Heart right ventricle (tissue), 16 donors: ENCODE data around the gene TSHB. TPM values are rescaled to one million over a fixed set of nuclear protein-coding genes. Genes with fewer than 3 reads are reported as not detected.

Experiments used
- ATAC-seq, 8 donors: fragments of 200-7000 bp; cut with Tn5 transposase; one replicate each; pipeline ENCODE4 v1.9.1; 2020; ENCODE audit warnings: mild to moderate bottlenecking in 8 of 8, moderate library complexity in 8 of 8, moderate number of reproducible peaks in 1 of 8
- DNase-seq, 2 donors: peaks; one replicate each; pipeline ENCODE4 v3.0.0-alpha.2; 2020
- H3K27ac ChIP-seq, 10 donors: fragments of 200-600 bp; sonication (generic) in 2 of 10; one replicate each; pipeline versions ENCODE4 v1.5.0 to v1.8.0; 2020 to 2022; ENCODE audit warnings: mild to moderate bottlenecking in 3 of 10
- H3K27me3 ChIP-seq, 7 donors: fragments of 200-600 bp; one replicate each; pipeline ENCODE4 v1.8.0; 2021 to 2022; ENCODE audit warnings: mild to moderate bottlenecking in 2 of 7
- H3K36me3 ChIP-seq, 9 donors: fragments of 200-600 bp; sonication (generic) in 1 of 9; one replicate each; pipeline versions ENCODE4 v1.5.0 to v1.8.0; 2020 to 2022; ENCODE audit warnings: mild to moderate bottlenecking in 2 of 9
- H3K4me1 ChIP-seq, 9 donors: fragments of 200-600 bp; sonication (generic) in 1 of 9; one replicate each; pipeline versions ENCODE4 v1.5.0 to v1.8.0; 2020 to 2022; ENCODE audit warnings: mild to moderate bottlenecking in 4 of 9
- H3K4me3 ChIP-seq, 10 donors: fragments of 200-600 bp; sonication (generic) in 2 of 10; one replicate each; pipeline versions ENCODE4 v1.5.0 to v1.8.0; 2020 to 2022; ENCODE audit warnings: mild to moderate bottlenecking in 7 of 10, moderate library complexity in 2 of 10
- H3K9me3 ChIP-seq, 11 donors: fragments of 200-600 bp in 10 of 11; sonication (generic) in 2 of 11; one replicate each; pipeline versions ENCODE4 v1.5.0 to v1.8.0; 2013 to 2022; ENCODE audit warnings: mild to moderate bottlenecking in 2 of 11, control low read depth in 1 of 11, moderate library complexity in 1 of 11
- CTCF ChIP-seq, 9 donors: fragments of 200-600 bp; sonication (generic) in 2 of 9; IDR thresholded peaks; one replicate each; pipeline versions ENCODE4 v1.5.0 to v1.8.0; 2021 to 2022; ENCODE audit warnings: antibody characterized with exemption in 9 of 9, mild to moderate bottlenecking in 5 of 9, moderate library complexity in 1 of 9
- WGBS, 2 donors: extraction: QIAGEN DNeasy Blood & Tissue Kit; methylation state at CpG; one replicate each; pipeline ENCODE4 v1.1.7; 2013; ENCODE audit warnings: inconsistent platforms in 1 of 2; 5-methylcytosine and 5-hydroxymethylcytosine counted together
- intact Hi-C, 10 donors: fragments of 100-400 bp; cut with DNase I; formaldehyde crosslinking; loops; one replicate each; pipeline versions ENCODE4 v1.11.1 to v1.14.2; 2022
- polyA plus RNA-seq, 2 donors: library from polyadenylated mRNA; stranded (reverse); fragments of 200-250 nt; gene quantifications; one replicate each; pipeline ENCODE4 v1.2.3, GENCODE V29; 2013
- total RNA-seq, 10 donors: library from RNA; stranded (reverse); fragmentation: NEBNext Ultra II Directional in 3 of 10; extraction: Animal tissue kit (Norgen Biotek cat#: 25700) in 3 of 10; gene quantifications; one replicate each; pipeline versions ENCODE4 v1.2.1 to v1.2.4, GENCODE V29; 2021 to 2023
- donor health status: Arrhythmogenic right ventricular cardiomyopathy.
- donor health status: ischemic (EF 13 %, LVEDD 7.1; RV severe dilation, severe dysfunction).
- donor health status: healthy with polysubstance abuse.
- donor health status: DM: no; HTN: yes; CAD: no.
- donor health status: DM: no; HTN: no; CAD: no.
- donor health status: ischemic (EF 25% LVEDD 6.9; RV normal size, moderate dysfunction).
- donor health status: ischemic (EF 25% LVEDD 5.7; RV mildly dilated, moderate dysfunction).
- donor health status: healthy.
- donor health status: DM: yes; HTN: yes; CAD: no.
- donor health status: Ischemic cardiomyopathy.
- donor health status: ischemic (EF 35%, LVEDD 5.7; RV mildly dilated, moderate dysfunction).
- donor health status: nonischemic (EF 11% LVEDD 7.7; RV severe dilation, severe dysfunction).
- donor health status: DM: yes; HTN: yes; CAD: no.
- donor health status: PGD.
- donor health status: ischemic (EF 29% LVEDD 5.4; RV normal size, mild dysfunction).
- donor health status: nonischemic (EF 23%, LVEDD 6.1; RV moderate dilation, normal function).

Gene TSHB
- total and polyA plus RNA-seq, 12 donors, result not detected

GRCh38 chr1:115068826-115069585 lies 39.4 kb downstream of the TSHB start:
- TF ChIP-seq CTCF (IDR thresholded peaks at IDR 0.05), result no peak
- intact Hi-C loops, result no loop called here
- peaks cover 0 to 32% (median 9%) of the 10 kb centered on the region in 9 donors for H3K4me1 ChIP-seq
- no peaks in the 10 kb centered on the region for H3K36me3 ChIP-seq
- H3K9me3 ChIP-seq, result no peaks in the 10 kb centered on the region
- no peak overlapping the region for H3K27ac ChIP-seq
- H3K4me3 ChIP-seq, result no peak overlapping the region
- DNase-seq (no peak), ATAC-seq (peak in 4 of 8 donors; percentile 18 to 45 (median 26))
- 56 to 75% methylated on average over 12 of the region's 12 CpGs for WGBS, 2 donors
- no peaks in the 10 kb centered on the region for H3K27me3 ChIP-seq

GRCh38 chr1:115069659-115070308 lies 40.2 kb downstream of the TSHB start:
- H3K27ac ChIP-seq, result no peak overlapping the region
- no peaks in the 10 kb centered on the region for H3K27me3 ChIP-seq
- no peak for TF ChIP-seq CTCF (IDR thresholded peaks at IDR 0.05)
- DNase-seq, result no peak
- ATAC-seq, result no peak
- no peaks in the 10 kb centered on the region for H3K36me3 ChIP-seq
- intact Hi-C loops, result no loop called here
- WGBS, 2 donors, result 70 to 83% methylated on average over 7 of the region's 7 CpGs
- peaks cover 0 to 34% (median 9%) of the 10 kb centered on the region in 9 donors for H3K4me1 ChIP-seq
- no peak overlapping the region for H3K4me3 ChIP-seq
- no peaks in the 10 kb centered on the region for H3K9me3 ChIP-seq

- H3K4me3 ChIP-seq, result no peak overlapping the region
- peaks cover 0 to 34% (median 9%) of the 10 kb centered on the region in 9 donors for H3K4me1 ChIP-seq
- no peak for DNase-seq
- ATAC-seq, result no peak
- TF ChIP-seq CTCF (IDR thresholded peaks at IDR 0.05), result no peak
- no peak overlapping the region for H3K27ac ChIP-seq
- intact Hi-C loops, result no loop called here
- 88% methylated on average over 6 of the region's 6 CpGs for WGBS, 2 donors
- no peaks in the 10 kb centered on the region for H3K27me3 ChIP-seq
- no peaks in the 10 kb centered on the region for H3K36me3 ChIP-seq
- no peaks in the 10 kb centered on the region for H3K9me3 ChIP-seq
Measured at GRCh38 chr1:115071012-115071664, 41.5 kb downstream of the TSHB start.

DNA sequence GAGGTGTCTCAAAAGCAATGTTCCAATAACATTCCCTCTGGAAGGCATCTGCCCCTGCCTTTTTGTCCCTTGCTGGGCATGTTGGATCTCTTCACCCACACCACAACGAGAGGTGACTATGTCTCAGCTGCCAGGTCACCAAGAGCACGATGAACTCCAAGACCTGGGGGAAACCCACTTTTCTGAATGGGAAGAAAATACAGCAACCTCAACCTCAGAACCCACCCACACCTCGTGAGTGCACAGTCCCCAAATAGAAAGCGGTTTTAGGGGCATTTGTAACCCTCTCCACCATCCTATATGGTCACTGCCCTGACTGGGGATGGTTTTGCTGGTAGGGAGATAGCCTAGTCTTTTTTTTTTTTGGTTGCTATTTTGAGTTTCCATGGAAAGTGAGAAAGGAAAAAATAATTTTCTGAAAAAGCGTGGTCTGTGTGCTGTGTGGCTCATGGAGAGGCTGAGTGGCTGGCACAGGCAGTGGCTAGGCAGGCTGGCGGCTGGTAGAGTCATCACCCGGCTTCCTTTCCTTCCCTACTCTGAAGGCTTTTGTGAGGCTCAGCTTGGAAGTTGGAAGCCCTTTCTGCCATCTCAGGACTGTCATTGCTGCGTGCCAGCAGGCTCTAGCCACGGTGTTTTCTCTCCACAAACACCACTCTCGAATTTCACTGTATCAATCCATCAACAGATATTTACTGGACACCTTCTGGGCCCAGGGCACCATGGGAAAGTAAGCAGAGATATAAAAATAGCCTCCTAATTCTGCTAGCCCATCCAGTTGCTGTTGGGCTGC lies 43.9 kb downstream of the TSHB start:
- Histone ChIP-seq H3K9me3 (no peaks in the 10 kb centered on the region), H3K27me3 (no peaks in the 10 kb centered on the region), H3K4me1 (peaks cover 0 to 31% (median 9%) of the 10 kb centered on the region in 9 donors), H3K27ac (peak overlapping the region in 8 of 10 donors; percentile 14 to 61 (median 30)), H3K36me3 (no peaks in the 10 kb centered on the region), H3K4me3 (peak overlapping the region in 3 of 10 donors; percentile 4 to 13 (median 11))
- WGBS, 2 donors, result 46 to 62% methylated on average over 10 of the region's 10 CpGs
- intact Hi-C loops, result no loop called here
- peak in 7 of 8 donors; percentile 45 to 87 (median 69) for ATAC-seq
- peak in 1 of 2 donors; percentile 29 for DNase-seq
- no peak for TF ChIP-seq CTCF (IDR thresholded peaks at IDR 0.05)
